Measurements from ENCODE around the gene TMEM247. TPM values are rescaled to one million over a fixed set of nuclear protein-coding genes. Genes with fewer than 3 reads are reported as not detected.

TMEM247 gene
- total RNA-seq, 1 experiment from 2014 or later: not detected

DNA sequence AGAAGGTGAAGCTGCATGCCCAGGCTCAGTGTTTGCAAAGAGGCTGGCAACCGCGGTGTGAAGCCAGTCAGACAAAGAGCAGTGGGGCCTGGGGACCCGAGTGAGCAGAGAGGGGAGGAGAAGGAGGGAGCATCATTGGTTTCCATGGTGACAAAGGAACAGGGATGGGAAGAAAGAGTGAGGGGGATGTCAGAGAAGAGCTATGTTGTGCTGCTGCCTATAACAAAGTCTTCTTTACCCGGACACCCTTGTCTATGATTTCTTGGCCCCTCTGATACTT, 14.5 kb downstream of the TMEM247 start (continued):
- no peak for TF ChIP-seq ZNF425 (CRISPR knock-in tag; conservative IDR thresholded peaks at IDR 0.05)

DNA sequence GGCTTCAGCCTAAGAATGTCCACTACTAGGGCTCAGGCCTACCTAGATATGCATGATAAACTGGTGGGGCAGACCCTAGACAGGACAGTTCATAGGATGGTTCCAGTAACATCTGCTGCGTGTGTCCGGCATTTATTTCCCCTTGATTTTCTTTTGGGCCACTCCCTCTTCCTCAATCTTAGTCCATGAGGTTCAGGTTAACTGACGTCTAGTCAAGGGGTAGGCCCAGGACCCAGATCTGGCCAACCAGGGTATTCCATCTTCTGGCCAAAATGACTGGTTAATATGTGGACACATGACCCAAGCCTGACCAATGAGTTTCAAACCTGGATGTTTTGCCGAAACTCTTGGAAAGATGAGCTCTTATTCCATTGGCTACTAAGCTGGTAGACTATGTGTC, 15.2 kb downstream of the TMEM247 start:
- ChIA-PET POLR2A (no interaction called here), CTCF (interaction anchor here (0.6 kb wide), 1 partner anchor 200 kb away, joined by 3 read pairs; no protein-coding TSS in a partner anchor)
- Mint-ChIP-seq H3K36me3 (no peaks in the 10 kb centered on the region), H3K9me3 (no peaks in the 10 kb centered on the region), H3K27ac (no peak overlapping the region), H3K4me3 (no peak overlapping the region), H3K27me3 (ENCODE audit: low read depth) (peaks cover 37% of the 10 kb centered on the region), H3K4me1 (peaks cover 20% of the 10 kb centered on the region)
- DNase-seq (ENCODE audit: low spot score) (no peak), ATAC-seq (no peak)
- TF ChIP-seq, protein P1, sequence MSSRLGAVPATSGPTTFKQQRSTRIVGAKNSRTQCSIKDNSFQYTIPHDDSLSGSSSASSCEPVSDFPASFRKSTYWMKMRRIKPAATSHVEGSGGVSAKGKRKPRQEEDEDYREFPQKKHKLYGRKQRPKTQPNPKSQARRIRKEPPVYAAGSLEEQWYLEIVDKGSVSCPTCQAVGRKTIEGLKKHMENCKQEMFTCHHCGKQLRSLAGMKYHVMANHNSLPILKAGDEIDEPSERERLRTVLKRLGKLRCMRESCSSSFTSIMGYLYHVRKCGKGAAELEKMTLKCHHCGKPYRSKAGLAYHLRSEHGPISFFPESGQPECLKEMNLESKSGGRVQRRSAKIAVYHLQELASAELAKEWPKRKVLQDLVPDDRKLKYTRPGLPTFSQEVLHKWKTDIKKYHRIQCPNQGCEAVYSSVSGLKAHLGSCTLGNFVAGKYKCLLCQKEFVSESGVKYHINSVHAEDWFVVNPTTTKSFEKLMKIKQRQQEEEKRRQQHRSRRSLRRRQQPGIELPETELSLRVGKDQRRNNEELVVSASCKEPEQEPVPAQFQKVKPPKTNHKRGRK (CRISPR knock-in tag; IDR thresholded peaks at IDR 0.05; ENCODE audit: borderline replicate concordance): no peak
- TF ChIP-seq TEAD1 (CRISPR knock-in tag; IDR thresholded peaks at IDR 0.05) (no peak), PRRX2 (CRISPR knock-in tag; IDR thresholded peaks at IDR 0.05) (no peak), ZNF281 (CRISPR knock-in tag; IDR thresholded peaks at IDR 0.05) (no peak), ZNF423 (CRISPR knock-in tag; IDR thresholded peaks at IDR 0.05) (no peak)
- TF ChIP-seq, protein P2, sequence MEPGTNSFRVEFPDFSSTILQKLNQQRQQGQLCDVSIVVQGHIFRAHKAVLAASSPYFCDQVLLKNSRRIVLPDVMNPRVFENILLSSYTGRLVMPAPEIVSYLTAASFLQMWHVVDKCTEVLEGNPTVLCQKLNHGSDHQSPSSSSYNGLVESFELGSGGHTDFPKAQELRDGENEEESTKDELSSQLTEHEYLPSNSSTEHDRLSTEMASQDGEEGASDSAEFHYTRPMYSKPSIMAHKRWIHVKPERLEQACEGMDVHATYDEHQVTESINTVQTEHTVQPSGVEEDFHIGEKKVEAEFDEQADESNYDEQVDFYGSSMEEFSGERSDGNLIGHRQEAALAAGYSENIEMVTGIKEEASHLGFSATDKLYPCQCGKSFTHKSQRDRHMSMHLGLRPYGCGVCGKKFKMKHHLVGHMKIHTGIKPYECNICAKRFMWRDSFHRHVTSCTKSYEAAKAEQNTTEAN (CRISPR knock-in tag; IDR thresholded peaks at IDR 0.05): no peak

- no peak for TF ChIP-seq FOXK1 (CRISPR knock-in tag; IDR thresholded peaks at IDR 0.05)
- no peak for TF ChIP-seq PRRX2 (CRISPR knock-in tag; IDR thresholded peaks at IDR 0.05)
- ATAC-seq (no peak), DNase-seq (ENCODE audit: low spot score) (no peak)
- Mint-ChIP-seq H3K27ac (no peak overlapping the region), H3K9me3 (no peaks in the 10 kb centered on the region), H3K27me3 (ENCODE audit: low read depth) (peaks cover 42% of the 10 kb centered on the region), H3K4me3 (no peak overlapping the region), H3K4me1 (peaks cover 13% of the 10 kb centered on the region), H3K36me3 (no peaks in the 10 kb centered on the region)
- ChIA-PET POLR2A (no interaction called here), CTCF (no interaction called here)
Observed at GRCh38 chr2:46495231-46496030, 16.1 kb downstream of the TMEM247 start.

DNA sequence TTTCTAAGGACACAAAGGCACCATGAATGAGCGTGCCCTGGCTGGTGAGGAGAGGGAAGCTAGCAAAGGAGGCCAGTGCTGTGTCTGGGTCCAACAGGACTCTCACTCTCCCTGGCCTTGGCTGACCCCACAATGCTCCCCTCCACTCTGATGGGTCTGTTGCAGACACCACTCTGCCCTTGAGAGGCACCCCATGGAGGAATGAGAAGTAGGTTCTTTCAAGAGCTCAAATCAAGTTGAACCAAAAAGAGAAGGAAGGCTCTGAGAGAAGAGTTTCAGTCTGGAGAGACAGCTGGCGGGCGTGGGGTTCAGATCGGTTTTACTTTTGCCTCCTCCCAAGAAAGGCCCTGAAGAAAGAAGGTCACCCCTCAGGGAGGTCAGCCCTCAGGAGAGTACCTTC, 18.4 kb downstream of the TMEM247 start:
- H3K36me3 Mint-ChIP-seq: no peaks in the 10 kb centered on the region
- TF ChIP-seq ZNF138 (CRISPR knock-in tag; conservative IDR thresholded peaks at IDR 0.05): no peak
- no peak for TF ChIP-seq ZNF232 (CRISPR knock-in tag; IDR thresholded peaks at IDR 0.05)
- no peak for TF ChIP-seq ZNF396 (CRISPR knock-in tag; IDR thresholded peaks at IDR 0.05; ENCODE audit: borderline replicate concordance)
- TF ChIP-seq ERG (CRISPR knock-in tag; IDR thresholded peaks at IDR 0.05): no peak
- no peak for TF ChIP-seq E2F4 (CRISPR knock-in tag; IDR thresholded peaks at IDR 0.05; ENCODE audit: borderline replicate concordance, low read depth)
- TF ChIP-seq FOXP1 (CRISPR knock-in tag; IDR thresholded peaks at IDR 0.05; ENCODE audit: borderline replicate concordance): no peak
- TF ChIP-seq ZNF121 (CRISPR knock-in tag; IDR thresholded peaks at IDR 0.05): no peak
- no peak for TF ChIP-seq ZNF416 (CRISPR knock-in tag; IDR thresholded peaks at IDR 0.05)
- no peak overlapping the region for H3K4me3 Mint-ChIP-seq
- H3K27me3 Mint-ChIP-seq (ENCODE audit: low read depth): peaks cover 42% of the 10 kb centered on the region
- no peak for ATAC-seq
- ChIA-PET POLR2A (no interaction called here), CTCF (no interaction called here)
- H3K9me3 Mint-ChIP-seq: no peaks in the 10 kb centered on the region
- no peak overlapping the region for H3K27ac Mint-ChIP-seq
- DNase-seq (ENCODE audit: low spot score): no peak
- peaks cover 7% of the 10 kb centered on the region for H3K4me1 Mint-ChIP-seq

All from WTC11 (cell line).